Measurements from ENCODE around the gene FGG.
"Not testable (repeated sequence)": the region's sequence is repeated elsewhere in the genome, so short reads cannot be mapped to it uniquely, and the experiment has no call there.

FGG gene

DNA sequence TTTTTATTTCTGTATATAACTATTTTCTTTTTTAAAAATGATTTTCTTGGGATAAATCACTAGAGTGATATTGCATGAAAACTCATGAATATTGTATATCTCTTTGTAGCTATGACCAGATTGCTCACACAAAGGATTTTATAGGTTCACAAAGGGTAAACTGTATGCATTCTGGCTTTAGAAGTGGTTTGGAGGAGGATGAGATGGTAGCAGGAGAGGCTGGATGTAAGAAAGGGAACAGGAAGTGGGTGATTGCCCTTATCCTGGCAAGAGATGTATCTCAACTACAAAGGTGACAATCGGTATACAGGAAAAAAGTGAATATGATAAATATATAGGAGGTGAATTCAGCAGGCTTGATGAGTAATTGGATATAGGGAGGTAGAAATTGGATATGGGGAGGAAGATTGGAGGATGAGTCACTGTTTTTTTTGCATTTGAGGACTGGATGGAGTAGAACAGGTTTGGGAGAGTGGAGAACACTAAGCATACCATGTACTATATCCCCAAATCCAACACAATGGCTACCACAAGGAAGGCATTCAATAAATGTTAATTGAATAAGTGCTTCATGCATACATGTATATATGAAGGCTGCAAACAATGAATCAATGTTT, 9.9 kb downstream of the FGG start:
- Histone ChIP-seq H3K9me3 (ENCODE audit: control insufficient read depth, low read length) (no peaks in the 10 kb centered on the region), H3K4me3 (ENCODE audit: insufficient read depth, low read depth, low read length) (no peak overlapping the region), H3K36me3 (ENCODE audit: control insufficient read depth, insufficient read depth, low read length) (no peaks in the 10 kb centered on the region), H3K27ac (ENCODE audit: insufficient read depth, low read depth, low read length, poor library complexity, severe bottlenecking) (no peak overlapping the region), H3K4me1 (ENCODE audit: control insufficient read depth, insufficient read depth, low read length) (no peaks in the 10 kb centered on the region), H3K27me3 (ENCODE audit: control insufficient read depth, insufficient read depth, low read length, poor library complexity, severe bottlenecking) (no peaks in the 10 kb centered on the region)
- WGBS, 2 experiments = 94 to 98% methylated on average over 1 of the region's 1 CpG

- Histone ChIP-seq H3K36me3 (ENCODE audit: control insufficient read depth, insufficient read depth, low read length) (no peaks in the 10 kb centered on the region), H3K27ac (ENCODE audit: insufficient read depth, low read depth, low read length, poor library complexity, severe bottlenecking) (no peak overlapping the region), H3K9me3 (ENCODE audit: control insufficient read depth, low read length) (no peaks in the 10 kb centered on the region), H3K4me3 (ENCODE audit: insufficient read depth, low read depth, low read length) (no peak overlapping the region), H3K4me1 (ENCODE audit: control insufficient read depth, insufficient read depth, low read length) (no peaks in the 10 kb centered on the region), H3K27me3 (ENCODE audit: control insufficient read depth, insufficient read depth, low read length, poor library complexity, severe bottlenecking) (no peaks in the 10 kb centered on the region)
- WGBS, 2 experiments = 95 to 96% methylated on average over 6 to 7 of the region's 7 CpGs
Observed at GRCh38 chr4:154597798-154598774, 14.4 kb downstream of the FGG start.

GRCh38 chr4:154597281-154597680, 15.2 kb downstream of the FGG start:
- H3K9me3 ChIP-seq (ENCODE audit: control insufficient read depth, low read length); H3K27me3 ChIP-seq (ENCODE audit: control insufficient read depth, insufficient read depth, low read length, poor library complexity, severe bottlenecking); H3K4me3 ChIP-seq (ENCODE audit: insufficient read depth, low read depth, low read length); H3K27ac ChIP-seq (ENCODE audit: insufficient read depth, low read depth, low read length, poor library complexity, severe bottlenecking); H3K4me1 ChIP-seq (ENCODE audit: control insufficient read depth, insufficient read depth, low read length); H3K36me3 ChIP-seq (ENCODE audit: control insufficient read depth, insufficient read depth, low read length): not testable (repeated sequence)
- WGBS, 2 experiments = 93 to 95% methylated on average over 11 of the region's 11 CpGs

DNA sequence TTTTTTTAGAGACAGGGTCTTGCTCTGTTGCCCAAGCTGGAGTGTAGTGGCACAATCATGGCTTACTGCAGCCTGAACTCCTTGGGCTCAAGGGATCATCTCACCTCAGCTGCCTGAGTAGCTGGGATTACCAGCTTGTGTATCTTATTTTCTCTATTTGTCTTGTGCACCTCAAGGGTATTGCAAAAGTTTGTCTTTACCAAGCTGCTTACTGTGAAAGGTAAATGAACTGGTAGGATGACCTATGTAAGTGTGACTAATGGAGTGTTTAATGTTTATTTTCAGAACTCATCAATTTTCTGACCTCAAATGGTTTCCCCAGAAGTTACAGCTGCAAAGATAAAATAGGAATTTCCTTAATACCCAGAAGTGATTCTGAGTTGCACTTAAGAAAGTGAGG, 16.6 kb downstream of the FGG start:
- Histone ChIP-seq H3K27ac (ENCODE audit: insufficient read depth, low read depth, low read length, poor library complexity, severe bottlenecking) (no peak overlapping the region), H3K36me3 (ENCODE audit: control insufficient read depth, insufficient read depth, low read length) (no peaks in the 10 kb centered on the region), H3K4me1 (ENCODE audit: control insufficient read depth, insufficient read depth, low read length) (no peaks in the 10 kb centered on the region), H3K9me3 (ENCODE audit: control insufficient read depth, low read length) (no peaks in the 10 kb centered on the region), H3K27me3 (ENCODE audit: control insufficient read depth, insufficient read depth, low read length, poor library complexity, severe bottlenecking) (no peaks in the 10 kb centered on the region), H3K4me3 (ENCODE audit: insufficient read depth, low read depth, low read length) (no peak overlapping the region)

GRCh38 chr4:154594343-154594742, 18.1 kb downstream of the FGG start:
- 86 to 94% methylated on average over 3 of the region's 3 CpGs for WGBS, 2 experiments
- H3K36me3 ChIP-seq (ENCODE audit: control insufficient read depth, insufficient read depth, low read length); H3K4me3 ChIP-seq (ENCODE audit: insufficient read depth, low read depth, low read length); H3K9me3 ChIP-seq (ENCODE audit: control insufficient read depth, low read length); H3K27me3 ChIP-seq (ENCODE audit: control insufficient read depth, insufficient read depth, low read length, poor library complexity, severe bottlenecking); H3K27ac ChIP-seq (ENCODE audit: insufficient read depth, low read depth, low read length, poor library complexity, severe bottlenecking); H3K4me1 ChIP-seq (ENCODE audit: control insufficient read depth, insufficient read depth, low read length): not testable (repeated sequence)

GRCh38 chr4:154593868-154594267, 18.6 kb downstream of the FGG start:
- peaks cover 4% of the 10 kb centered on the region for H3K4me1 ChIP-seq (ENCODE audit: control insufficient read depth, insufficient read depth, low read length)
- no peaks in the 10 kb centered on the region for H3K36me3 ChIP-seq (ENCODE audit: control insufficient read depth, insufficient read depth, low read length)
- H3K27ac ChIP-seq (ENCODE audit: insufficient read depth, low read depth, low read length, poor library complexity, severe bottlenecking) = no peak overlapping the region
- 95 to 96% methylated on average over 2 of the region's 2 CpGs for WGBS, 2 experiments
- H3K27me3 ChIP-seq (ENCODE audit: control insufficient read depth, insufficient read depth, low read length, poor library complexity, severe bottlenecking) = no peaks in the 10 kb centered on the region
- H3K9me3 ChIP-seq (ENCODE audit: control insufficient read depth, low read length) = no peaks in the 10 kb centered on the region
- H3K4me3 ChIP-seq (ENCODE audit: insufficient read depth, low read depth, low read length) = no peak overlapping the region

- WGBS, 2 experiments = 83 to 94% methylated on average over 2 to 3 of the region's 3 CpGs
- no peak overlapping the region for H3K27ac ChIP-seq (ENCODE audit: insufficient read depth, low read depth, low read length, poor library complexity, severe bottlenecking)
- H3K9me3 ChIP-seq (ENCODE audit: control insufficient read depth, low read length) = no peaks in the 10 kb centered on the region
- H3K4me1 ChIP-seq (ENCODE audit: control insufficient read depth, insufficient read depth, low read length) = peaks cover 4% of the 10 kb centered on the region
- H3K4me3 ChIP-seq (ENCODE audit: insufficient read depth, low read depth, low read length) = no peak overlapping the region
- H3K27me3 ChIP-seq (ENCODE audit: control insufficient read depth, insufficient read depth, low read length, poor library complexity, severe bottlenecking) = no peaks in the 10 kb centered on the region
- no peaks in the 10 kb centered on the region for H3K36me3 ChIP-seq (ENCODE audit: control insufficient read depth, insufficient read depth, low read length)
Observed at GRCh38 chr4:154591890-154592289, 20.6 kb downstream of the FGG start.

DNA sequence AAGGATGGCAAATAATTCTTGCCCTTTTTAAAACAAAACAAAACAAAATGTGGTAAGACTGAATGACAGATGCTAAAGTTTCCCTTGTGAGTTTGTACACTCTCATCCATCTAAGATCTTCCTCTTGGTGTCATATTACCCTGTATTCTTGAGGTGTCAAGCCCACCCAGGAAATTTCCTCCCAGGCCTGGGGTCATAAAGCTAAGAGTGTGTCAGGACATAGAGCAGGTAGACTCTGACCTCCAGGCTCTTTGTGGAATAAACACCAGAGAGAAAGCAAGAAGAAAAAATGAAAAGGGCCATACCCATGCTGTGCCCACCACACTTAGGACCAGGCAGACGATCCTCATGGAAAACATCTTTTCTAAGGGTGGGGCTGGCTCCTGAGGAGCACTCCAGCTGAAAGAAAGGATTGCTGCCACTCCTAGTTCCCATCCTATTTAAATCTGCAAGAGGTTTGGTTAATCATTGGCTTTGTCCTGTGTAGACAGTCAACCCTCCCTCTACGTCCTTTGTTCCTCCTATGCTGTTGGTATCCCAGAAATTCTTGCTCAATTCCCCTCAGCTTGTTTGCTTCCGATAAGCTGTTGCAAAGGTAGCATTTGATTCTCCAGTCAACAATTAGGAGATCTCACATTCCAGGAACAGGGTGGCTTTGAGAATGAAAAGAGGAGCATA, 22.0 kb downstream of the FGG start, which contains the start of gene FGA:
TSS of gene FGA (minus strand) at position 414 of the 678 bp plus-strand sequence. CDS start at position 359, 55 bp downstream.
- no peaks in the 10 kb centered on the region for H3K9me3 ChIP-seq (ENCODE audit: control insufficient read depth, low read length)
- H3K27ac ChIP-seq (ENCODE audit: insufficient read depth, low read depth, low read length, poor library complexity, severe bottlenecking) = no peak within 1 kb of the TSS
- no peaks in the 10 kb centered on the region for H3K27me3 ChIP-seq (ENCODE audit: control insufficient read depth, insufficient read depth, low read length, poor library complexity, severe bottlenecking)
- 66 to 68% methylated on average over 3 of the region's 3 CpGs for WGBS, 2 experiments
- no peak within 1 kb of the TSS for H3K4me3 ChIP-seq (ENCODE audit: insufficient read depth, low read depth, low read length)
- H3K36me3 ChIP-seq (ENCODE audit: control insufficient read depth, insufficient read depth, low read length) = no peaks in the 10 kb centered on the region
- H3K4me1 ChIP-seq (ENCODE audit: control insufficient read depth, insufficient read depth, low read length) = peaks cover 4% of the 10 kb centered on the region

DNA sequence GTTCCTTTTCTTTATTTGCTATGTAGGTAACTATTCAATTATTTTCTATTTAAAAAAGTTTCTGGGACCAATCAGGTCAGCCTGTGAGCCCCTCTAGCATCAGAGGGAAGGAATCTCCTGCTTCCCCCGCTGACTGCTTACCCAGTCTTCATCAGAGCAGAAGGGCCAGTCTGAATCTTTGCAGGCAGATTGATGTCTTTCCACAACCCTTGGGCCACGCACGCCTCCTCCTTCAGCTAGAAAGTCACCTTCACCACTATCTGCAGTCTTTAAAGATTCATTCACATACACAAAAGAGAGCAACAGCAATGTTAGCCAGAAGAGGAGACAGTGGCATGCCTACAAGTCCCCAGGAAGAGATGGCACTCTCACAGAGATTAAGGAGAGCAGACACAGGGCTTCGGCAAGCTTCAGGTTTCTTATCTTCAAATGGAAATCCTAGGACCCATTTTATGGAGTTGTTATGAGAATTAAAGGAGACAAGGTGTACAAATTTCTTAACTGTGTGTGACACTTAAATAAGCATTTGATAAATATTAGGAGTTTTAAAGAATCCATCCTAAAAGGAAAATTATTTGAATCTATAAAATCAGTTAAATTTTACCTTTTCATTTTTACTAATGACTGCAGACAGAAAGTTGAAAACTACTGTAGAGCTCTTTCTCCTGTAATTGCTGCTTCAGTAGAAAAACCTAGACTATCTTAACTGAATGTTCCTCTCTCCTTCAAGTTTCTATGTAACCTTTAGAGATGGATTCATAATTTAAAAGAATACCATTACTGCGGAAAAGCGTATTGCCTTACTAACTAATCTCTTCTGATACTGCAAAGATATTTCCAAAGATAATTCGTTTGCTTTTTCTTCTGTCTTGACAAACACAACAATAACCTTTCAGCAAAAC, 22.9 kb downstream of the FGG start:
- peaks cover 4% of the 10 kb centered on the region for H3K4me1 ChIP-seq (ENCODE audit: control insufficient read depth, insufficient read depth, low read length)
- H3K9me3 ChIP-seq (ENCODE audit: control insufficient read depth, low read length) = no peaks in the 10 kb centered on the region
- H3K27me3 ChIP-seq (ENCODE audit: control insufficient read depth, insufficient read depth, low read length, poor library complexity, severe bottlenecking) = no peaks in the 10 kb centered on the region
- no peaks in the 10 kb centered on the region for H3K36me3 ChIP-seq (ENCODE audit: control insufficient read depth, insufficient read depth, low read length)
- 83 to 92% methylated on average over 7 of the region's 7 CpGs for WGBS, 2 experiments
- H3K27ac ChIP-seq (ENCODE audit: insufficient read depth, low read depth, low read length, poor library complexity, severe bottlenecking) = no peak overlapping the region
- H3K4me3 ChIP-seq (ENCODE audit: insufficient read depth, low read depth, low read length) = no peak overlapping the region

Measured in ectodermal cell (in vitro differentiated cells).